Hepatocyte (in vitro differentiated cells): ENCODE measurements around the gene TUB. TPM values are rescaled to one million over a fixed set of nuclear protein-coding genes. Genes with fewer than 3 reads are reported as not detected.

Experiments
- DNase-seq: peaks from one replicate; pipeline ENCODE4 v3.0.0-alpha.2; 2016; ENCODE audit warnings: low spot score
- H2AFZ ChIP-seq: fragments of 200-600 bp; sonication (generic); 2 replicates; pipeline ENCODE4 v1.6.0; 2016; ENCODE audit warnings: antibody characterized with exemption, mild to moderate bottlenecking
- H3K27ac ChIP-seq: fragments of 200-600 bp; sonication (generic); 2 replicates; pipeline ENCODE4 v1.5.1; 2016; ENCODE audit warnings: mild to moderate bottlenecking
- H3K27me3 ChIP-seq: fragments of 200-600 bp; sonication (generic); 2 replicates; pipeline ENCODE4 v1.6.1; 2016
- H3K36me3 ChIP-seq: fragments of 200-600 bp; sonication (generic); replicated peaks from 2 replicates; pipeline ENCODE4 v1.5.1; 2016; ENCODE audit warnings: low read depth; ENCODE audit not compliant: insufficient read depth
- H3K4me1 ChIP-seq: fragments of 200-600 bp; sonication (generic); 2 replicates; pipeline ENCODE4 v1.5.1; 2016; ENCODE audit warnings: mild to moderate bottlenecking, moderate library complexity; ENCODE audit not compliant: insufficient read depth
- H3K4me2 ChIP-seq: fragments of 200-600 bp; sonication (generic); 2 replicates; pipeline ENCODE4 v1.6.0; 2016
- H3K4me3 ChIP-seq: fragments of 200-600 bp; sonication (generic); 2 replicates; pipeline ENCODE4 v1.5.1; 2016; ENCODE audit warnings: mild to moderate bottlenecking
- H3K79me2 ChIP-seq: fragments of 200-600 bp; sonication (generic); 2 replicates; pipeline ENCODE4 v1.6.0; 2017; ENCODE audit warnings: mild to moderate bottlenecking
- H3K9me2 ChIP-seq: fragments of 200-600 bp; sonication (generic); replicated peaks from 2 replicates; pipeline ENCODE4 v1.6.0; 2017; ENCODE audit warnings: mild to moderate bottlenecking; ENCODE audit not compliant: insufficient read depth
- H3K9me3 ChIP-seq: fragments of 200-600 bp; sonication (generic); 2 replicates; pipeline ENCODE4 v1.5.1; 2016; ENCODE audit warnings: low read depth, mild to moderate bottlenecking
- H4K20me1 ChIP-seq: fragments of 200-600 bp; sonication (generic); 2 replicates; pipeline ENCODE4 v1.6.0; 2016; ENCODE audit warnings: mild to moderate bottlenecking; ENCODE audit not compliant: insufficient read depth, poor library complexity, severe bottlenecking
- CTCF ChIP-seq: fragments of 200-600 bp; sonication (generic); IDR thresholded peaks from 2 replicates; pipeline ENCODE4 v1.5.1; 2016; ENCODE audit warnings: antibody characterized with exemption, mild to moderate bottlenecking; ENCODE audit not compliant: poor library complexity
- EZH2 ChIP-seq: fragments of 200-600 bp; sonication (generic); IDR thresholded peaks from 2 replicates; pipeline ENCODE4 v1.6.1; 2016; ENCODE audit warnings: antibody characterized with exemption, mild to moderate bottlenecking, borderline replicate concordance
- EZH2phosphoT487 ChIP-seq: fragments of 200-600 bp; sonication (generic); IDR thresholded peaks from one replicate; pipeline ENCODE4 v1.6.1; 2018; ENCODE audit warnings: antibody characterized with exemption, mild to moderate bottlenecking, low read depth, moderate library complexity; ENCODE audit not compliant: unreplicated experiment, severe bottlenecking
- WGBS: methylation state at CpG from one replicate; pipeline ENCODE4 v1.1.6; 2016; ENCODE audit warnings: low lambda C conversion rate; ENCODE audit errors: missing lambda C conversion rate; 5-methylcytosine and 5-hydroxymethylcytosine counted together
- polyA plus RNA-seq: library from polyadenylated mRNA; unstranded; fragments of >200 nt; fragmentation: Nextera tagmentation; extraction: Ambion mirVana; gene quantifications from 2 replicates; pipeline ENCODE4 v1.2.1, GENCODE V29; 2016
- total RNA-seq: library from RNA; depleted of rRNA; stranded (reverse); fragments of >200 nt; gene quantifications from 2 replicates; pipeline ENCODE4 v1.2.3, GENCODE V29; 2014

TUB gene
- total and polyA plus RNA-seq, 2 experiments from 2014 or later = 5.0 to 18.7 TPM

GRCh38 chr11:8065031-8065430, 16.0 kb upstream of the TUB start:
- no peak for DNase-seq
- H4K20me1 ChIP-seq = no peaks in the 10 kb centered on the region
- peaks cover 21% of the 10 kb centered on the region for H3K4me1 ChIP-seq
- WGBS = 91% methylated on average over 2 of the region's 2 CpGs
- H3K27me3 ChIP-seq = no peaks in the 10 kb centered on the region
- H3K9me3 ChIP-seq = no peaks in the 10 kb centered on the region
- no peaks in the 10 kb centered on the region for H3K9me2 ChIP-seq
- no peak overlapping the region for H3K4me2 ChIP-seq
- no peak overlapping the region for H3K4me3 ChIP-seq
- H3K79me2 ChIP-seq = no peaks in the 10 kb centered on the region
- H2AFZ ChIP-seq = no peak overlapping the region
- no peaks in the 10 kb centered on the region for H3K36me3 ChIP-seq
- no peak for TF ChIP-seq EZH2
- no peak for TF ChIP-seq EZH2phosphoT487
- no peak for TF ChIP-seq CTCF
- H3K27ac ChIP-seq = no peak overlapping the region

- no peak for DNase-seq
- H3K9me3 ChIP-seq = no peaks in the 10 kb centered on the region
- H3K9me2 ChIP-seq = no peaks in the 10 kb centered on the region
- TF ChIP-seq EZH2 (no peak), CTCF (no peak), EZH2phosphoT487 (no peak)
- H3K79me2 ChIP-seq = no peaks in the 10 kb centered on the region
- no peak overlapping the region for H3K4me2 ChIP-seq
- no peak overlapping the region for H3K27ac ChIP-seq
- 90% methylated on average over 17 of the region's 17 CpGs for WGBS
- no peaks in the 10 kb centered on the region for H4K20me1 ChIP-seq
- H2AFZ ChIP-seq = no peak overlapping the region
- no peaks in the 10 kb centered on the region for H3K27me3 ChIP-seq
- no peaks in the 10 kb centered on the region for H3K36me3 ChIP-seq
- H3K4me3 ChIP-seq = no peak overlapping the region
- peaks cover 21% of the 10 kb centered on the region for H3K4me1 ChIP-seq
Observed at GRCh38 chr11:8066036-8066910, 14.7 kb upstream of the TUB start.

GRCh38 chr11:8066911-8067455, 14.0 kb upstream of the TUB start:
- H3K4me1 ChIP-seq = peaks cover 21% of the 10 kb centered on the region

More at GRCh38 chr11:8066911-8067455, 14.0 kb upstream of the TUB start:
- Histone ChIP-seq H3K9me2 (no peaks in the 10 kb centered on the region), H2AFZ (no peak overlapping the region), H4K20me1 (no peaks in the 10 kb centered on the region), H3K9me3 (no peaks in the 10 kb centered on the region), H3K4me3 (no peak overlapping the region), H3K36me3 (no peaks in the 10 kb centered on the region), H3K27ac (no peak overlapping the region), H3K27me3 (no peaks in the 10 kb centered on the region), H3K4me2 (no peak overlapping the region), H3K79me2 (no peaks in the 10 kb centered on the region)
- TF ChIP-seq EZH2phosphoT487 = no peak
- TF ChIP-seq CTCF = no peak
- no peak for TF ChIP-seq EZH2
- DNase-seq = no peak
- WGBS = 64% methylated on average over 10 of the region's 10 CpGs
